Glutamatergic neuron (in vitro differentiated cells): ENCODE data around the gene IFI27L2. TPM values are rescaled to one million over a fixed set of nuclear protein-coding genes. Genes with fewer than 3 reads are reported as not detected.

Source experiments
- DNase-seq: peaks from one replicate; pipeline ENCODE4 v3.0.0; 2022
- H3K27ac Mint-ChIP-seq: one replicate; pipeline ENCODE4 v1.8.0; 2020; ENCODE audit warnings: mild to moderate bottlenecking, mixed read lengths, inconsistent platforms; ENCODE audit not compliant: unreplicated experiment
- H3K27me3 Mint-ChIP-seq: one replicate; pipeline ENCODE4 v1.8.0; 2020; ENCODE audit warnings: mild to moderate bottlenecking, moderate library complexity, mixed read lengths, inconsistent platforms; ENCODE audit not compliant: unreplicated experiment
- H3K36me3 Mint-ChIP-seq: one replicate; pipeline ENCODE4 v1.8.0; 2020; ENCODE audit warnings: mild to moderate bottlenecking, mixed read lengths, inconsistent platforms; ENCODE audit not compliant: unreplicated experiment
- H3K4me1 Mint-ChIP-seq: one replicate; pipeline ENCODE4 v1.8.0; 2020; ENCODE audit warnings: mild to moderate bottlenecking, low read depth, mixed read lengths, inconsistent platforms; ENCODE audit not compliant: unreplicated experiment
- H3K4me3 Mint-ChIP-seq: one replicate; pipeline ENCODE4 v1.8.0; 2020; ENCODE audit warnings: mild to moderate bottlenecking, mixed read lengths, inconsistent platforms; ENCODE audit not compliant: unreplicated experiment
- H3K9me3 Mint-ChIP-seq: one replicate; pipeline ENCODE4 v1.8.0; 2020; ENCODE audit warnings: mild to moderate bottlenecking, moderate library complexity, mixed read lengths, inconsistent platforms; ENCODE audit not compliant: unreplicated experiment
- total RNA-seq: library from RNA; stranded (reverse); fragmentation: NEBNext Ultra II Directional; extraction: Animal tissue kit (Norgen Biotek cat#: 25700); gene quantifications from one replicate; pipeline ENCODE4 v1.2.1, GENCODE V29; 2021; ENCODE audit not compliant: unreplicated experiment
- TF ChIP-seq, protein P1 (sequence below): fragments of 200-600 bp; sonication (generic); IDR thresholded peaks from one replicate; pipeline ENCODE4 v1.5.0; 2021; ENCODE audit not compliant: partially characterized antibody, unreplicated experiment

IFI27L2 gene
- total RNA-seq, 1 donor from 2014 or later: 52.7 TPM

DNA sequence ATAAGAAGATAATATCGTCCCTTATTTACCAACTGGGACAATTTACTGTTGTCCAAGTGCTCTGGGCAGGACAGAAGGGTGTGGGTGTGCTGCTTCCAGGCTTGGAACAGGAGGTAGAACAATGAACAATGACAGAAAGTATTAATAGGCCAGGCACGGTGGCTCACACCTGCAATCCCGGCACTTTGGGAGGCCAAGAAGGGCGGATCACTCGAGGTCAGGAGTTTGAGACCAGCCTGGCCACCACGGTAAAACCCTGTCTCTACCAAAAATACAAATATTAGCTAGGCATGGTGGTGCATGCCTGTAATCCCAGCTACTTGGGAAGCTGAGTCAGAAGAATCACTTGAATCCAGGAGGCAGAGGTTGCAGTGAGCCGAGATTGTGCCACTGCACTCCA lies 16.3 kb downstream of the IFI27L2 start:
- Mint-ChIP-seq H3K36me3 (no peaks in the 10 kb centered on the region), H3K9me3 (peaks cover 2% of the 10 kb centered on the region), H3K27ac (no peak overlapping the region), H3K4me1 (peaks cover 6% of the 10 kb centered on the region), H3K4me3 (no peak overlapping the region), H3K27me3 (peaks cover 4% of the 10 kb centered on the region)
- no peak for DNase-seq
- TF ChIP-seq, protein P1, sequence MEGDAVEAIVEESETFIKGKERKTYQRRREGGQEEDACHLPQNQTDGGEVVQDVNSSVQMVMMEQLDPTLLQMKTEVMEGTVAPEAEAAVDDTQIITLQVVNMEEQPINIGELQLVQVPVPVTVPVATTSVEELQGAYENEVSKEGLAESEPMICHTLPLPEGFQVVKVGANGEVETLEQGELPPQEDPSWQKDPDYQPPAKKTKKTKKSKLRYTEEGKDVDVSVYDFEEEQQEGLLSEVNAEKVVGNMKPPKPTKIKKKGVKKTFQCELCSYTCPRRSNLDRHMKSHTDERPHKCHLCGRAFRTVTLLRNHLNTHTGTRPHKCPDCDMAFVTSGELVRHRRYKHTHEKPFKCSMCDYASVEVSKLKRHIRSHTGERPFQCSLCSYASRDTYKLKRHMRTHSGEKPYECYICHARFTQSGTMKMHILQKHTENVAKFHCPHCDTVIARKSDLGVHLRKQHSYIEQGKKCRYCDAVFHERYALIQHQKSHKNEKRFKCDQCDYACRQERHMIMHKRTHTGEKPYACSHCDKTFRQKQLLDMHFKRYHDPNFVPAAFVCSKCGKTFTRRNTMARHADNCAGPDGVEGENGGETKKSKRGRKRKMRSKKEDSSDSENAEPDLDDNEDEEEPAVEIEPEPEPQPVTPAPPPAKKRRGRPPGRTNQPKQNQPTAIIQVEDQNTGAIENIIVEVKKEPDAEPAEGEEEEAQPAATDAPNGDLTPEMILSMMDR: no peak

DNA sequence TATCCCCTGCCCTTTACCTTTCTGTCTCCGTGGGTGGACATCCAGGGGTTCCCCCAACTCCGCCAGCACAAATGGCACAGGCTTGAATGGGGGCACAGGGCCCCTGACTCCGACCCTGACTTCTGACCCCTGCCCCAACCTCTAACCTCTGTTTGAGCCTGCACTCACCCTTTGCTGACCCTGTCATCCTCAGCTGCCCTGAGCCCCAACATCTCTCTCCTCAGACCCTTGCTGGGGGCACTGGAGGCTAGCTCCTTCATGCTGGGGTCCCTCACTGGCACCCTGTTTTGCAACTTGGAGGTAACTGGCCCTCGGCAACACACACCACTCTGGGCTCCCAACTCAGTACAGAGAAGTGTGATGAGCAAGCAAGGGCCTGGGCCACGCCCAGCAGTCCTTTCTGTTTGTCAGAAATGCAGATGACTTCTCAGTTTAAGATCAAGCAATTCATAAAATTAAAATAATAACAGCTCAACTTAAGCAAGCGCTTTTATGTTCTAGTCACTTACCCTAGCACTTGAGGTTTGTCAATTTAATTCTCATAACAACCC lies 16.8 kb downstream of the IFI27L2 start:
- no peak overlapping the region for H3K27ac Mint-ChIP-seq
- no peaks in the 10 kb centered on the region for H3K36me3 Mint-ChIP-seq
- H3K9me3 Mint-ChIP-seq: peaks cover 2% of the 10 kb centered on the region
- H3K4me3 Mint-ChIP-seq: no peak overlapping the region
- TF ChIP-seq, protein P1: no peak
- peaks cover 6% of the 10 kb centered on the region for H3K4me1 Mint-ChIP-seq
- no peak for DNase-seq
- H3K27me3 Mint-ChIP-seq: peaks cover 4% of the 10 kb centered on the region

DNA sequence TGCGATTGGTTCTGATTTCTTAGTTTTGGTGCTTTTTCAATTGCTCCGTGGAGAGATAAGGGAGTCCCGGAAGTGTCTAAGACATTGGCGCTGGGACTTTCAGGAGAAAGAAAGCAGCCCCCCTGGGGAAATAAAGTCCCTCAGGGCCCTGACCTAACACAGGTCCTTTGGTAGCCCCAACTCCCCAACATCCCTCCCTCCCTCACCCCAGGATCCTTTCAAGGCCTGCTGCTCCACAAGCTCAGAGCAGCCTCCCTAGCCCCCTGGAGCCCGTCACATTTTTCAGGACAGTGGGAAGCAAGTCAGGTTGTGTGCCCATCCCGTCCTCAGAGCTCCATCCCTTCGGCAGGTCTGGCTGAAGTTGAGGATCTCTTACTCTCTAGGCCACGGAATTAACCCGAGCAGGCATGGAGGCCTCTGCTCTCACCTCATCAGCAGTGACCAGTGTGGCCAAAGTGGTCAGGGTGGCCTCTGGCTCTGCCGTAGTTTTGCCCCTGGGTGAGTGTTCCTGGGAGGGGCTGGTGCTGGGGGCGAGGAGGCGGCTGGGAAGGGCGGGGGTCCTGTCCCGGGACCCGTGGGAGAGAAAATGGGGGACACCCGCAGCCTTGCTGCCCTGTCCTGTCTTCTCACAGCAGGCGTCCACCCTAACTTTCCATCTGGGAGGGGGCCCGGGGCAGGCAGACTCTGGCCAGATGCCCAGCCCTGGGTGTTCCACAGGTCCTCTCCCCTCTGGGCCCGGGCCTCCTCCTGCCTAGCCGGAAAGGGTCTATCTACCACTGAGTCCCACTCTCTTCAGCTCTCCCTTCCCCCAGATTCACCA lies 17.9 kb downstream of the IFI27L2 start:
- TF ChIP-seq, protein P1: no peak
- Mint-ChIP-seq H3K4me3 (no peak overlapping the region), H3K36me3 (no peaks in the 10 kb centered on the region), H3K27ac (no peak overlapping the region), H3K27me3 (peaks cover 4% of the 10 kb centered on the region), H3K4me1 (peaks cover 6% of the 10 kb centered on the region), H3K9me3 (peaks cover 2% of the 10 kb centered on the region)
- no peak for DNase-seq

DNA sequence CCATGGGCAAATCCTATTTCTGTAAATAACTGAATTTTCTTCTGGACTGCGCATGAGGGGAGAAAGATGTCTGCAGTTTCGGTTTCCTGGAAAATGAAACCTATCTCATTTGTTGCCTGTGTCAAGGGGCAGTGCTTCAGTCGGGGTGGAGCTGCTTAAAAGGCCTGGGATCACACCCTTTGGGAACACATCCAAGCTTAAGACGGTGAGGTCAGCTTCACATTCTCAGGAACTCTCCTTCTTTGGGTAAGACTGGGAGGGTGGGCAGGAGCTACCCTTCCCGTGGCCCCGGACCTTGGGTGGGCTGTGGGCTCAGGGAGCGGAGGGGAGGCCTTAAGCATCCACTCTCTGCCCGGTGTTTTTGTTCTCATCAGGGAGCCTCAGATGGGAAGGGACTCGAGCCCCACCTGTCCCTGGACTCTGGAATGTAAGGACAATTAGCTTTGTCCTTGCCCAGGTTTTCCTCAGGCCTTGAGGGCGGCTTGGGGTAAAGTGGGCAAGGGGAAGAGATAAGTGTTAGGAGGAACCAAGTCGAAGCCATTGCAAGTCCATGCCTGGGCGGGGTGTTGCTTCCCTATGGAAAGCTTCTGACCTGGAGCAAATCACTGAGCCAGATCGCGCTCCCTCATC lies 18.7 kb downstream of the IFI27L2 start, which contains the start of gene IFI27:
Gene IFI27, plus strand, starts transcription at position 185 of the 630 bp plus-strand sequence.
- DNase-seq: no peak
- H3K9me3 Mint-ChIP-seq: peaks cover 2% of the 10 kb centered on the region
- H3K27ac Mint-ChIP-seq: no peak within 1 kb of the TSS
- peaks cover 6% of the 10 kb centered on the region for H3K4me1 Mint-ChIP-seq
- no peaks in the 10 kb centered on the region for H3K36me3 Mint-ChIP-seq
- no peak within 1 kb of the TSS for H3K4me3 Mint-ChIP-seq
- TF ChIP-seq, protein P1: no peak
- peaks cover 4% of the 10 kb centered on the region for H3K27me3 Mint-ChIP-seq

DNA sequence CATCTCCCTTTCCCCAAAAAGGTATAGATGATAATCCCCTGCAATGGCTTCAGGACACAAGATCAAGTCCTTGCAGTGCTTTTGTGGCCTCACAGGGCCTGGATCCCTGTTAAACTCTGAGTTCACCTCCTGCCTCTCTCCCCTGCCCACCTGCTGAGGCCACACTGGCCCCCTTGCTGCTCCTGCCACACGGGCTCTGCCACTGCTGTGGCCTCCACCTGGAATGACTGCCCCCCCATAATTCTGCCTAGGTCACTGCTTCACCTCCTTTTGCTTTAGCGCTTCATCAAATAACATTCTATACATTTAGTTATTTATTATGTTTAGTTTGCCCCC lies 19.5 kb downstream of the IFI27L2 start:
- no peak overlapping the region for H3K27ac Mint-ChIP-seq
- H3K27me3 Mint-ChIP-seq: peaks cover 4% of the 10 kb centered on the region
- TF ChIP-seq, protein P1: no peak
- H3K36me3 Mint-ChIP-seq: no peaks in the 10 kb centered on the region
- H3K4me1 Mint-ChIP-seq: peaks cover 6% of the 10 kb centered on the region
- H3K4me3 Mint-ChIP-seq: no peak overlapping the region
- H3K9me3 Mint-ChIP-seq: no peaks in the 10 kb centered on the region
- DNase-seq: no peak
